MCF 10A (cell line): ENCODE data around the gene ARHGEF16. TPM values are rescaled to one million over a fixed set of nuclear protein-coding genes. Genes with fewer than 3 reads are reported as not detected.

ENCODE experiments used
- BruUV-seq: library from RNA; stranded (reverse); fragments of 400-500 nt; replicated peaks from 2 replicates; lab custom pipeline; 2021; lab: Mats Ljungman, UMichigan
- CTCF ChIA-PET: fragments of 300-600 bp; sonication (Branson Sonifier 250); formaldehyde crosslinking; extraction: SDS; loops from one replicate; lab custom pipeline; 2021; ENCODE audit warnings: antibody characterized with exemption, inconsistent platforms; lab: Yijun Ruan, JAX
- POLR2A ChIA-PET: fragments of 300-600, 350-650 bp; sonication (Branson Sonifier 250); formaldehyde crosslinking; extraction: SDS; loops from one replicate; lab custom pipeline; 2020; ENCODE audit warnings: antibody characterized with exemption, inconsistent platforms; lab: Yijun Ruan, JAX
- DNase-seq: peaks from one replicate; pipeline ENCODE4 v3.0.0-alpha.2; 2018; ENCODE audit not compliant: unreplicated experiment
- H3K27ac Mint-ChIP-seq: one replicate; pipeline ENCODE4 v1.8.0; 2022; ENCODE audit warnings: mild to moderate bottlenecking, low read depth, mixed read lengths; ENCODE audit not compliant: unreplicated experiment
- H3K27me3 Mint-ChIP-seq: one replicate; pipeline ENCODE4 v1.8.0; 2022; ENCODE audit warnings: mixed read lengths; ENCODE audit not compliant: insufficient read depth, unreplicated experiment
- H3K36me3 Mint-ChIP-seq: one replicate; pipeline ENCODE4 v1.8.0; 2022; ENCODE audit warnings: mild to moderate bottlenecking, moderate library complexity, mixed read lengths; ENCODE audit not compliant: insufficient read depth, unreplicated experiment
- H3K4me1 Mint-ChIP-seq: one replicate; pipeline ENCODE4 v1.8.0; 2022; ENCODE audit warnings: mixed read lengths; ENCODE audit not compliant: insufficient read depth, unreplicated experiment
- H3K4me3 Mint-ChIP-seq: one replicate; pipeline ENCODE4 v1.8.0; 2022; ENCODE audit warnings: mild to moderate bottlenecking, moderate library complexity, mixed read lengths; ENCODE audit not compliant: unreplicated experiment
- H3K9me3 Mint-ChIP-seq: one replicate; pipeline ENCODE4 v1.8.0; 2022; ENCODE audit warnings: mixed read lengths; ENCODE audit not compliant: unreplicated experiment
- intact Hi-C: fragments of 100-400 bp; cut with micrococcal nuclease; formaldehyde crosslinking; loops from 2 replicates; pipeline ENCODE4 v1.14.1; 2022
- total RNA-seq: library from RNA; stranded (reverse); gene quantifications from 2 replicates; pipeline ENCODE4 v1.2.3, GENCODE V29; 2022
- TF ChIP-seq, protein P1 (sequence below): fragments of 200-600 bp; IDR thresholded peaks from one replicate; pipeline ENCODE4 v1.8.0; 2022; ENCODE audit warnings: antibody characterized with exemption, mild to moderate bottlenecking; ENCODE audit not compliant: unreplicated experiment

Gene ARHGEF16
- total RNA-seq, 1 experiment from 2014 or later, result 8.6 TPM

DNA sequence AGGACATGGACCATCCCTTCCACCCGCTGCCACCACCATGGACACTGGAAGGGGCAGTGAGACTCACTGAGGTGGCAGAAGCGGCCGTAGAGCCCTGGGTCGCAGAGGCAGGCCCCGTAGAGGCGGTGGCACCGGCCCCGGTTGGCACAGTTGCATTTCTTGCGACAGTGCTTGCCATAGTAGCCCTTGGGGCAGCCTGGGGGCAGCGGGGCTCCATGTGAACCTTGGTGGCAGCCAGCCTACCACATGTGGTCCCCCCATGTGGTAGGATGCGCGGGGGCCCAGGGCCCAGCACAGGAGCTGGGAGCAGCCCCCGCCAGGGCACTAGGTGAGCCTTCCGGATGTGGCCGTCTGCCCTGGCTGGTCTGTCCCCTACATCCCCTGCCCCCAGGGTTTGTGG, 51.6 kb downstream of the ARHGEF16 start:
- ChIA-PET POLR2A (interaction anchor here (1.2 kb wide), 1 partner anchor 24 kb away, joined by 4 read pairs; no protein-coding TSS in a partner anchor), CTCF (no interaction called here)
- DNase-seq, result no peak
- Mint-ChIP-seq H3K27ac (no peak overlapping the region), H3K36me3 (peaks cover 12% of the 10 kb centered on the region), H3K4me1 (peaks cover 13% of the 10 kb centered on the region), H3K9me3 (no peaks in the 10 kb centered on the region), H3K4me3 (no peak overlapping the region), H3K27me3 (no peaks in the 10 kb centered on the region)
- TF ChIP-seq, protein P1, sequence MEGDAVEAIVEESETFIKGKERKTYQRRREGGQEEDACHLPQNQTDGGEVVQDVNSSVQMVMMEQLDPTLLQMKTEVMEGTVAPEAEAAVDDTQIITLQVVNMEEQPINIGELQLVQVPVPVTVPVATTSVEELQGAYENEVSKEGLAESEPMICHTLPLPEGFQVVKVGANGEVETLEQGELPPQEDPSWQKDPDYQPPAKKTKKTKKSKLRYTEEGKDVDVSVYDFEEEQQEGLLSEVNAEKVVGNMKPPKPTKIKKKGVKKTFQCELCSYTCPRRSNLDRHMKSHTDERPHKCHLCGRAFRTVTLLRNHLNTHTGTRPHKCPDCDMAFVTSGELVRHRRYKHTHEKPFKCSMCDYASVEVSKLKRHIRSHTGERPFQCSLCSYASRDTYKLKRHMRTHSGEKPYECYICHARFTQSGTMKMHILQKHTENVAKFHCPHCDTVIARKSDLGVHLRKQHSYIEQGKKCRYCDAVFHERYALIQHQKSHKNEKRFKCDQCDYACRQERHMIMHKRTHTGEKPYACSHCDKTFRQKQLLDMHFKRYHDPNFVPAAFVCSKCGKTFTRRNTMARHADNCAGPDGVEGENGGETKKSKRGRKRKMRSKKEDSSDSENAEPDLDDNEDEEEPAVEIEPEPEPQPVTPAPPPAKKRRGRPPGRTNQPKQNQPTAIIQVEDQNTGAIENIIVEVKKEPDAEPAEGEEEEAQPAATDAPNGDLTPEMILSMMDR, result no peak
- intact Hi-C loops, result no loop called here
- BruUV-seq, result no TSS peak

DNA sequence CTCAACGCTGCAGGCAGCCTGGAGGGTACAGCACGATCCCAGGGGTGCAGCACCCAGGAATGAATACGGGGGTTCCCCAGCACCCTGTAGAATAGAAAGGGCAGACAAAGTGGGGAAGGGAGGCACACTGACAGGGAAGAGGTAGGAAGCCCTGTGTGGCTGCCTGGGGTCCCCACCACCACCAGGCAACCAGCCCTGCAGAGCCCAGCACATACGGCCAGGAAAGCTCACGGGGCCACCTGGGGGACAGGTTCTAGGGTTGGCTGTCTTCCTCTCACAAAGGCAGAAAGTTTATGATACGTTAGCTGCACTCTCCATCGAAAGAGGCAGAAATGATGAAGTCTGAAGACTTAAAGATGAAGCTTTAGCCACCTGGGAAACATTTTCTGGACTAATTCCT, 52.5 kb downstream of the ARHGEF16 start:
- Mint-ChIP-seq H3K36me3 (peaks cover 12% of the 10 kb centered on the region), H3K9me3 (no peaks in the 10 kb centered on the region), H3K4me3 (no peak overlapping the region), H3K4me1 (peaks cover 13% of the 10 kb centered on the region), H3K27ac (no peak overlapping the region), H3K27me3 (no peaks in the 10 kb centered on the region)
- TF ChIP-seq, protein P1, result no peak
- no TSS peak for BruUV-seq
- no peak for DNase-seq
- CTCF ChIA-PET, result interaction anchor here (0.9 to 2.2 kb wide), 4 partner anchors 12 to 117 kb away, joined by 3 to 12 read pairs (median 4); no protein-coding TSS in a partner anchor
- intact Hi-C loops, result no loop called here
- POLR2A ChIA-PET, result interaction anchor here (0.9 kb wide), 1 partner anchor 18 kb away, joined by 3 read pairs; no protein-coding TSS in a partner anchor

DNA sequence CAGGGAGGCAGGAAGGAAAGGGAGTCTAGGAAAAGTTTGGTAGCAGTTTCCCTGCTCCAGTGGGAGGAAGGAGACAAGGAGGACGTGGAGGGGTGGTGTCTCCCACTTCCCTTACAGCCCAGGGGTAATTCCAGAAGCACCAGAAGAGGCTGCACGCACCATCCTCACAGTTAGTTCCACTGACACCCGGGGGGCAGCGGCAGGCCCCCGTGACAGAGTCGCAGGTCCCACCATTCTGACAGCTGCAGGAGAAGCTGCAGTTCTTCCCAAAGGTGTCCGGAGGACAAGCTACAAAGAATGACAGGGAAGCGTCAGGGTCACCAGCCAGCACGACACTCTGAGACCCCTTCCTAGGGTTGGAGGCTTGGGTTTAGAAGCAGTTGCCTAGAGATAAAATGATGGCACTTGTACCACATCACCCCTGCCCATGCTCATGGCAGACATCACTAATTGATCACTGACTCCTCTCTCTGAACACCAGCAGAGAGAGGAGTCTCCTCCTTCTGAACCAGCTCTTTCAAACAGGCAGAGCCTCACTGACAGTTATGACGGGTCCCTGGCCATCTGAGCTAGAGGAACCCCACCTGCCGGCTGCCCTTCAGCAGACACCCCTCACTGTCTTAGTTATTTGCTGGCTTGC, 53.3 kb downstream of the ARHGEF16 start:
- intact Hi-C loops, result no loop called here
- no peaks in the 10 kb centered on the region for H3K9me3 Mint-ChIP-seq
- TF ChIP-seq, protein P1, result no peak
- no peak overlapping the region for H3K4me3 Mint-ChIP-seq
- POLR2A ChIA-PET, result interaction anchor here (0.9 kb wide), 1 partner anchor 17 kb away, joined by 3 read pairs; no protein-coding TSS in a partner anchor
- BruUV-seq, result no TSS peak
- CTCF ChIA-PET, result interaction anchor here (0.9 to 2.2 kb wide), 4 partner anchors 11 to 116 kb away, joined by 3 to 12 read pairs (median 4); no protein-coding TSS in a partner anchor
- no peaks in the 10 kb centered on the region for H3K27me3 Mint-ChIP-seq
- H3K36me3 Mint-ChIP-seq, result peaks cover 8% of the 10 kb centered on the region
- H3K4me1 Mint-ChIP-seq, result peaks cover 13% of the 10 kb centered on the region
- no peak for DNase-seq
- H3K27ac Mint-ChIP-seq, result no peak overlapping the region

DNA sequence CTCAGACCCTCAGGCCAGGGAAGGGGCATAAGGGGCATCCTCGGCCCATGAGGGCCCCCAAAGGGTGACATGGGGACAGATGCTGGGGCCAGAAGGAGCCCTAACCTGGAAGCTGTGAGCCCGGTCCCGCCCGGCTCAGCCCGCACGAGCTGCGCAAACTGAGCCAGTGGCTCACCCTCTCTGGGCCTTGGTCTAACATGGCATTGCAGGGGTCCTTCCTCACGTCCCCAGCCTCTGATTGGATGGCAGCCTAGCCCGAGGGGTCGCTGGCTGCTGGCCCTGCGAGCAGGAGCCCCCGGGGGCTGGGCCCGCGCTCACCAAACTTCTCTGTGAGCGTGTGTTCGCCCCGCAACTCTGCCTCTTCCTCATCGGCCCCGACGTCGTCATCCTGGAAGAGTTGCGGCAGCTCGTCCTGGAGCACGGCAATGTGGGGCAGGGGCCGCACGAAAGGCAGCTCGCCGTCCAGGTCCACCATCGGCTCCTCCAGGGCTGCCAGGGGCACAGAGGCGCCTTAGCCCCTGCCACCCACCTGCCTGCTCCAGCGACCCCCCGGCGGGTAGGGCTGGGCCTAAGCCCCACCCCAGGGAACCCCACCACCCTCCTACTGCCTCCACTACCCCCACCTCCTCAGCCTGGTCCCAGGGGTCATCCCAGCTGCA, 54.4 kb downstream of the ARHGEF16 start:
- no TSS peak for BruUV-seq

More for the DNA sequence above, 54.4 kb downstream of the ARHGEF16 start:
- Mint-ChIP-seq H3K27ac (no peak overlapping the region), H3K4me1 (peaks cover 7% of the 10 kb centered on the region), H3K36me3 (peaks cover 6% of the 10 kb centered on the region), H3K27me3 (no peaks in the 10 kb centered on the region), H3K9me3 (no peaks in the 10 kb centered on the region), H3K4me3 (no peak overlapping the region)
- ChIA-PET POLR2A (no interaction called here), CTCF (no interaction called here)
- intact Hi-C loops, result no loop called here
- no peak for DNase-seq
- TF ChIP-seq, protein P1, result no peak
